Measurements from ENCODE around the gene HOXB5. TPM values are rescaled to one million over a fixed set of nuclear protein-coding genes. Genes with fewer than 3 reads are reported as not detected.

Gene HOXB5
- total RNA-seq, 1 experiment from 2014 or later: not detected

DNA sequence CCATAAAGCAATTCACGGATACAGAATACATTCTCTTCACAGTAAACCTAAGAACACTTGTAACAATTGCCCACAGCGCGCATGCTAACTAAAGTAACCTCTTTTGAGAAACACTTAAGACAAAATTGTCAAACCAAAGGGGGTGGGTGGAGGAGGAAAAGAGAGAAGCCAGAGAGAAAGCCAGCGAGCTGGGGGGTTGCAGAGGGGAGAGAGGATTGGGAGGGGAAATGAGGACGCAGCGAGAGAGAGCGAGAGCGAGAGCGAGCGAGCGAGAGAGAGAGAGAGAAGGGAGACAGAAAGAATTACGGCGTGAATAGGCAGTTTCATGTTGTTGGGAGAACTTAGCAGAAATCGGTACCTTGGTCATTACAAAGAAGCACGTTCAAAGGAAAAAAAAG lies 18.9 kb upstream of the HOXB5 start:
- TF ChIP-seq, protein P1, sequence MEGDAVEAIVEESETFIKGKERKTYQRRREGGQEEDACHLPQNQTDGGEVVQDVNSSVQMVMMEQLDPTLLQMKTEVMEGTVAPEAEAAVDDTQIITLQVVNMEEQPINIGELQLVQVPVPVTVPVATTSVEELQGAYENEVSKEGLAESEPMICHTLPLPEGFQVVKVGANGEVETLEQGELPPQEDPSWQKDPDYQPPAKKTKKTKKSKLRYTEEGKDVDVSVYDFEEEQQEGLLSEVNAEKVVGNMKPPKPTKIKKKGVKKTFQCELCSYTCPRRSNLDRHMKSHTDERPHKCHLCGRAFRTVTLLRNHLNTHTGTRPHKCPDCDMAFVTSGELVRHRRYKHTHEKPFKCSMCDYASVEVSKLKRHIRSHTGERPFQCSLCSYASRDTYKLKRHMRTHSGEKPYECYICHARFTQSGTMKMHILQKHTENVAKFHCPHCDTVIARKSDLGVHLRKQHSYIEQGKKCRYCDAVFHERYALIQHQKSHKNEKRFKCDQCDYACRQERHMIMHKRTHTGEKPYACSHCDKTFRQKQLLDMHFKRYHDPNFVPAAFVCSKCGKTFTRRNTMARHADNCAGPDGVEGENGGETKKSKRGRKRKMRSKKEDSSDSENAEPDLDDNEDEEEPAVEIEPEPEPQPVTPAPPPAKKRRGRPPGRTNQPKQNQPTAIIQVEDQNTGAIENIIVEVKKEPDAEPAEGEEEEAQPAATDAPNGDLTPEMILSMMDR (conservative IDR thresholded peaks at IDR 0.05): no peak
- no peak overlapping the region for H2BK5ac ChIP-seq (ENCODE audit: insufficient read length, low read length)
- H3K23me2 ChIP-seq (ENCODE audit: insufficient read length, low read depth, low read length, poor library complexity, severe bottlenecking): peaks cover 5% of the 10 kb centered on the region
- no peaks in the 10 kb centered on the region for H3K79me2 ChIP-seq (ENCODE audit: insufficient read depth, low read length)
- no peak for DNase-seq
- H3K27ac ChIP-seq (ENCODE audit: insufficient read length, low read depth, low read length): no peak overlapping the region
- H3K27me3 ChIP-seq (ENCODE audit: insufficient read depth, low read length): peaks cover 95% of the 10 kb centered on the region
- H3K4me1 ChIP-seq (ENCODE audit: insufficient read depth, low read length): no peaks in the 10 kb centered on the region
- Mint-ChIP-seq H3K27me3 (ENCODE audit: low read depth) (peaks cover 100% of the 10 kb centered on the region), H3K9me3 (peaks cover 9 to 27% of the 10 kb centered on the region in 2 experiments), H3K4me1 (peaks cover 12 to 26% of the 10 kb centered on the region in 2 experiments), H3K4me3 (peak overlapping the region in 1 of 2 experiments; percentile 3; a peak in 1 of 5 replicates), H3K27ac (no peak overlapping the region), H3K36me3 (ENCODE audit: insufficient read depth in 1 of 3, low read depth in 3 of 3) (no peaks in the 10 kb centered on the region; a peak in 1 of 7 replicates)
- H2AFZ ChIP-seq (ENCODE audit: low read length): no peak overlapping the region
- H3T11ph ChIP-seq (ENCODE audit: low read length): no peak overlapping the region
- H4K5ac ChIP-seq (ENCODE audit: insufficient read length, low read depth, low read length): no peak overlapping the region
- H2AK5ac ChIP-seq (ENCODE audit: insufficient read length, low read length): no peak overlapping the region
- H3K18ac ChIP-seq (ENCODE audit: insufficient read length, low read depth, low read length): no peak overlapping the region
- H2BK12ac ChIP-seq (ENCODE audit: insufficient read length, low read depth, low read length): no peak overlapping the region
- no peak overlapping the region for H3K14ac ChIP-seq (ENCODE audit: insufficient read depth, low read length)
- no peak overlapping the region for H2BK120ac ChIP-seq (ENCODE audit: low read depth, low read length, poor library complexity, severe bottlenecking)
- no peaks in the 10 kb centered on the region for H4K20me1 ChIP-seq (ENCODE audit: control insufficient read depth, insufficient read depth, insufficient read length)
- no peak overlapping the region for H3K56ac ChIP-seq (ENCODE audit: insufficient read length, low read depth, low read length)
- WGBS (ENCODE audit: extremely low coverage, insufficient read length, low lambda C conversion rate): no CpG with 5 or more reads among the region's 15 CpGs
- H3K9me3 ChIP-seq (ENCODE audit: control insufficient read depth, low read depth, low read length): no peaks in the 10 kb centered on the region
- H3K9ac ChIP-seq (ENCODE audit: extremely low read depth, insufficient read length, low read length): no peak overlapping the region
- H4K8ac ChIP-seq (replicated peaks; ENCODE audit: insufficient read length, low read depth, low read length): no peak overlapping the region
- no peaks in the 10 kb centered on the region for H3K79me1 ChIP-seq (ENCODE audit: insufficient read depth, low read depth, low read length, poor library complexity, severe bottlenecking)
- H3K23ac ChIP-seq (ENCODE audit: insufficient read length, low read depth, low read length): no peak overlapping the region
- no peak overlapping the region for H2BK20ac ChIP-seq (ENCODE audit: low read depth, low read length, poor library complexity, severe bottlenecking)
- no peak overlapping the region for H3K4ac ChIP-seq (ENCODE audit: low read depth, low read length)
- H4K91ac ChIP-seq (ENCODE audit: insufficient read length, low read depth, low read length): no peak overlapping the region
- no peak overlapping the region for H2BK15ac ChIP-seq (ENCODE audit: low read depth, low read length)
- no peak overlapping the region for H3K4me2 ChIP-seq (ENCODE audit: insufficient read depth, insufficient read length, low read length)
